ENCODE results near the gene COPB1. TPM values are rescaled to one million over a fixed set of nuclear protein-coding genes. Genes with fewer than 3 reads are reported as not detected.
"Not testable (repeated sequence)": the region's sequence is repeated elsewhere in the genome, so short reads cannot be mapped to it uniquely, and the experiment has no call there.

Gene COPB1
- 100 to 1,000 TPM; 103 to 113 TPM for total RNA-seq
- long read RNA-seq, donor 1, transcript COPB1-202 (22 exons, 3,382 nt), result major isoform, 13 of 27 reads
- long read RNA-seq, donor 1, partial matches to known transcripts, result 8 of 27 reads
- long read RNA-seq, donor 1, other reads (novel, unspliced or antisense), result 5 of 27 reads
- long read RNA-seq, donor 2, transcript COPB1-202 (22 exons, 3,382 nt), result major isoform, 7 of 81 reads
- long read RNA-seq, donor 2, partial matches to known transcripts, result 66 of 81 reads
- long read RNA-seq, donor 2, other reads (novel, unspliced or antisense), result 8 of 81 reads

GRCh38 chr11:14499560-14500180 is at the start of gene COPB1:
Gene COPB1 (minus strand): TSS chr11:14499811. CDS start chr11:14498928, 883 bp downstream.
- DNase-seq (ENCODE audit: low spot score), result peak; percentile 97
- intact Hi-C loops (cut with DNase I), result no loop called here

- no peak for DNase-seq (ENCODE audit: low spot score)
- intact Hi-C loops (cut with DNase I), result no loop called here
Observed at GRCh38 chr11:14547440-14547839, 47.8 kb upstream of the COPB1 start.

GRCh38 chr11:14546672-14547071 is 47.1 kb upstream of the COPB1 start:
- no peak for DNase-seq (ENCODE audit: low spot score)
- intact Hi-C loops (cut with DNase I), result no loop called here

- intact Hi-C loops (cut with DNase I), result no loop called here
- DNase-seq (ENCODE audit: low spot score), result no peak
Observed at GRCh38 chr11:14544611-14545010, 45.0 kb upstream of the COPB1 start.

GRCh38 chr11:14543260-14543659 is 43.6 kb upstream of the COPB1 start:
- intact Hi-C loops (cut with DNase I), result no loop called here
- no peak for DNase-seq (ENCODE audit: low spot score)

GRCh38 chr11:14542324-14542723 is 42.7 kb upstream of the COPB1 start:
- intact Hi-C loops (cut with DNase I), result no loop called here
- DNase-seq (ENCODE audit: low spot score), result no peak

GRCh38 chr11:14541192-14541947 is 41.8 kb upstream of the COPB1 start:
- no peak for DNase-seq (ENCODE audit: low spot score)
- intact Hi-C loops (cut with DNase I), result no loop called here

- intact Hi-C loops (cut with DNase I), result no loop called here
Observed at GRCh38 chr11:14539982-14540421, 40.4 kb upstream of the COPB1 start.

GRCh38 chr11:14538926-14539554 is 39.4 kb upstream of the COPB1 start:
- intact Hi-C loops (cut with DNase I), result no loop called here
- no peak for DNase-seq (ENCODE audit: low spot score)

More at GRCh38 chr11:14539982-14540421, 40.4 kb upstream of the COPB1 start:
- DNase-seq (ENCODE audit: low spot score), result no peak

GRCh38 chr11:14538271-14538925 is 38.8 kb upstream of the COPB1 start:
- DNase-seq (ENCODE audit: low spot score), result no peak
- intact Hi-C loops (cut with DNase I), result no loop called here

- intact Hi-C loops (cut with DNase I), result no loop called here
Observed at GRCh38 chr11:14537134-14537599, 37.6 kb upstream of the COPB1 start.

GRCh38 chr11:14535166-14535565 is 35.6 kb upstream of the COPB1 start:
- intact Hi-C loops (cut with DNase I); DNase-seq (ENCODE audit: low spot score): not testable (repeated sequence)

More at GRCh38 chr11:14537134-14537599, 37.6 kb upstream of the COPB1 start:
- no peak for DNase-seq (ENCODE audit: low spot score)

GRCh38 chr11:14529951-14530350 is 30.3 kb upstream of the COPB1 start:
- DNase-seq (ENCODE audit: low spot score), result no peak
- intact Hi-C loops (cut with DNase I), result no loop called here

- intact Hi-C loops (cut with DNase I), result no loop called here
- no peak for DNase-seq (ENCODE audit: low spot score)
Observed at GRCh38 chr11:14529321-14529720, 29.7 kb upstream of the COPB1 start.

GRCh38 chr11:14522801-14523200 is 23.2 kb upstream of the COPB1 start:
- no peak for DNase-seq (ENCODE audit: low spot score)
- intact Hi-C loops (cut with DNase I), result no loop called here

GRCh38 chr11:14522245-14522644 is 22.6 kb upstream of the COPB1 start:
- no peak for DNase-seq (ENCODE audit: low spot score)
- intact Hi-C loops (cut with DNase I), result no loop called here

GRCh38 chr11:14520747-14521151 is 21.1 kb upstream of the COPB1 start:
- DNase-seq (ENCODE audit: low spot score), result no peak
- intact Hi-C loops (cut with DNase I), result no loop called here

- intact Hi-C loops (cut with DNase I), result no loop called here
Observed at GRCh38 chr11:14519917-14520746, 20.5 kb upstream of the COPB1 start, which contains the start of gene PSMA1. Gene PSMA1 (minus strand): TSS chr11:14520386. CDS start chr11:14520299, 87 bp downstream.

More at GRCh38 chr11:14519917-14520746, 20.5 kb upstream of the COPB1 start, which contains the start of gene PSMA1:
- DNase-seq (ENCODE audit: low spot score), result peak; percentile 98

Measured in posterior vena cava (tissue), 2 donors.